Renal pelvis (tissue), 4 donors: ENCODE results near the gene FNIP1. TPM values are rescaled to one million over a fixed set of nuclear protein-coding genes. Genes with fewer than 3 reads are reported as not detected.
"Not testable (repeated sequence)": the region's sequence is repeated elsewhere in the genome, so short reads cannot be mapped to it uniquely, and the experiment has no call there.

Experiments used
- DNase-seq: peaks from one replicate; pipeline ENCODE4 v3.0.0-alpha.2; 2013
- polyA plus RNA-seq, 3 donors: library from polyadenylated mRNA; unstranded; fragments of 120-200 nt; gene quantifications; one replicate each; pipeline ENCODE4 v1.2.1, GENCODE V29; 2013; ENCODE audit not compliant: insufficient read length in 3 of 3

The FNIP1 gene
- polyA plus RNA-seq, 3 donors = 12.8 to 19.0 (median 16.8) TPM

DNA sequence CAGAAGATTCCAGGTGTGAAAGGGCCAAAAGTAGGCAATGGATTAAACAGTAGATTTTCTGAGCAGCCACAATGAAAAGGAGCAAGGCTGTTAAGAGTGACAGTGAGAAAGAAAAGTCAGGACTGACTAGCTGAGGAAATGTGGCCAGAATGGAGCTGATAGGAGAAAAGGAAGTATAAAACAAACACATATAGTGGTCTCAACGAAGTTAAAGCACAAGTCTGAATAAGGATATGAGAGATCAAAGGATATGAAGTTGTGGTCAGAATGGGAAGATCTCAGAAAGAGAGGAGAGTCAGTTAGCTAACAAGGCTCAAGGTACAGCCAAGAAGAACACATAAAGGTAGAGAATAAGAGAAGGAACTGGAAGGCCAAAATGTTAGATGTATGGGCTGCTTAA is 39.9 kb downstream of the FNIP1 start:
- DNase-seq = no peak

DNA sequence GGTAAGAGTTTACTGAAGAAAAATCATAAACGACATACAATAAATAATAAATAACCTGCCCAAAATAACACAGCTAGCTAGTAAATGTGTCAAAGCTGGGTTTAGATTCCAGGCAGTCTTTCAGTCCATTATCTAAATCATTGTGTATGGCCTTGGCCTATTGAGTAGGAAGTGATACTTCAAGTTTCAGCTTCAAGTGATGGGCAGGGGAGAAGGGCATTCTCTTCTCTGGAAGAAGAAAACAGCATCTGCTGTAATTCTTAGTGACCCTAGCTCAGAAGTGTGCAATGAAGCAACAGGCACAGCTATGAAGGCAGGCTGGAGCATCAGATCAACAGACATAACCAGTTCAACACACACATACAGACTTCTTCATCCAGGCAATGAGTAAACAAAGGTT is 42.5 kb downstream of the FNIP1 start:
- no peak for DNase-seq

DNA sequence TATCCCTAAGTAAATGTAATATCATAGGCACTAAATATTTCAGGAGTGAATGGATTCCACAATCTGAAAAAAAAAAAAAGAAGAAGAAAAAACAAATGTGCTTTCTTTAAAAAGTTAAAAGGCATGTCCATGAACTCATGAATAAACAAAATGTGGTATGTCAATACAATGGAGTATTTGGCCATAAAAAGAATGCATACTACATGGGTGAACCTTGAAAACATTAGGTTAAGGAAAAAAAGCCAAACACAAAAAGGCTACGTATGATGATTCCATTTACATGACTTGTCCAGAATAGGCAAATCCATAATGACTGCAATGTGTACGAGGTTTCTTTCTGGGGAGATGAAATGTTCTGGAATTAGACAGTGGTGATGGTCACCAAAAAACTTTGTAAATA is 45.3 kb downstream of the FNIP1 start:
- DNase-seq = no peak

DNA sequence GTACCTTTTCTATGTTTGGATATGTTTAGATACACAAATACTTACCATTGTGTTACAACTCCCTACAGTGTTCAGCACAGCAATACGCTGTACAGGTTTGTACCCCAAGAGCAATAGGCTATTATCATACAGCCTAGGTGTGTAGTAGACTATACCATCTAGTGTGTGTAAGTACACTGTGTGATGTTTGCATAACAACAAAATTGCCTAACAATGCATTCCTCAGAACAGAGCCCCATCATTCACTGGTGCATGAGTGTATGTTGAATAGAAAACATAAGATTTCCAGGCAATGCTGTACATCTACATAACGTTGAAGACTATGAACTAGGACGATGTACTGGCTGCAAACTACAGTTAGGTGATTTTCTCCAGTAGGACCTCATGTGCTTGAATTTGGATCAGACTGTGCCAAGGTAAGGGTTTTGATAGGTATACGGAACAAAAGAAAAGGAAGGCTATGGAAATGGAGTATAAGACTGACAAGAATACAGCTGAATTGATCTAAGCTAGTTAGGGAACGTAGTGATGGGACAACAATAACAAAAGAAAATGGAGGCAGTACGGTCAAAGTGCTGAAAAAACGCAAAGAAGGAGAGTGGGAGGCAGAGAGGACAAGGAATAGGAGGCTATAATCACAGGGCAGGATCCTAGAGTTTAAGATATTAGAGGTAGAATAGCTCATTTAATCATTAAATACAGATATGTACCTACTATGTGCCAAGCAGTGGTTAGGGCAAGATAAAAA is 46.9 kb downstream of the FNIP1 start:
- no peak for DNase-seq

DNA sequence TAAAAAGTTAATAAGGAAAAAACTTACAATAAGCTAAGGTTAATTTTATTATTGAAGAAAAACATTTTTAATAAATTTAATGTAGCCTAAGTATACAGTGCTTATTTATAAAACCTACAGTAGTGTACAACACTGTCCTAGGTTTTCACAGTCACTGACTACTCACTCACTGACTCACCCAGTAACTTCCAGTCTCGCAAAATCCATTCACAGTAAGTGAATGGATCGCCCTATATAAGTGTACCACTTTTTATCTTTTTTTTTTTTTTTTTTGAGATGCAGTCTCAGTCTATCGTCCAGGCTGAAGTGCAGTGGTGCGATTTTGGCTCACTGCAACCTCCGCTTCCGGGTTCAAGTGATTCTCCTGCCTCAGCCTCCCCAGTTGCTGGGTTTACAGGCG is 47.7 kb downstream of the FNIP1 start:
- DNase-seq = no peak

DNA sequence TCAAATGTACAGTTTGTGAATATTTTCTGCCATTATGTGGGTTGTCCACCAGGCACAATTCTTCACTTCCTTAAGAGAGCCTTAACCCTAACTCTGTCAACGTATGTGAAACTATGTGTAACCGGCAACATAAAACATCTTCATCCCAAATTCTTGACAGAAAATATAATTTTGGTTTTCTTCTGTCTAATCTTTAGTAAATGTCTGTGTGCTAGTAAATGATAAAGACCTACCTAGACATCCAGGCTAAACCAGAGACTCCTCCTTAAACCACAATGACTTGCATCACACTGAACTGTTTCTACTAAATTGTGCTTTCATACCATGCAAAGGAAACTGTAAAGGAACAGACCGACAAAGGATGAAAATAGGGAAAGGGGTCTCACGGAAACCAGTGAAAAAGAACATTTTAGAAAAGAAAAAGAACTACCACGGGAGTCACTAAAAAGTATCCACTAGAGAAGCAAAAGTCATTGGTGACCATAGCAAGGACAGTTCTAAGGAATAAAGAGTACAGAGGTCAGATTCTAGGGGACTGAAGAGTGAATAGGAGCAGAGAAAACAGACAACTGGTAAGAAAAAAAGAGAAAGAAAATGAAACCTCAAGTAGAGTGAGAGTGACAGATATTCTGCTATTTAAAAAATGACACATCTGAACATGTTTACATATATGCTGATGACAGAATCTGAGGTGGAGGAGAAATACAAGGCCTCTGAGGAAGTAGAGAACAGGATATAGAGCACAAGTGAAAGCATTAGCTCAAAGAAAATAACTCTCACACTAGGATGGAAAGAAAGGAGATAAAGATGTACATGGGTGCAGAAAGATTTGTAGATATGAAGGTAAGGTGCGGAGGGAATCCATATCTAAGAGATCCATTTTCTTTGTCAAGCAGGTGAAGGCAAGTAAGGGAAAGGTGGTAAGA is 49.4 kb downstream of the FNIP1 start:
- DNase-seq = no peak

DNA sequence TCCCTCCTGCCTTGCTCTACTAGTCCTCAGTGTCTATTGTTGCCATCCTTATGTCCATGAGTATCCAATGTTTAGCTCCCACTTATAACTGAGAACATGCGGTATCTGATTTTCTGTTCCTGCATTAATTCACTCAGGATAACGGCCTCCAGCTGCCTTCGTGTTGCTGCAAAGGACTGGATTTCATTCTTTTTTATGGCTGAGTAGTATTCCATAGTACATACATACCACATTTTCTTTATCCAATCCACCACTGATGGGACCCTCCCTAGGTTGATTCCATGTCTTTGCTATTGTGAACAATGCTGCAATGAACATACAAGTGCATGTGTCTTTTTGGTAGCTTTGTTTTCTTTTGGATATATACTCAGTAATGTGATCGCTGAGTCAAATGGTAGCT is 50.4 kb downstream of the FNIP1 start:
- no peak for DNase-seq

DNA sequence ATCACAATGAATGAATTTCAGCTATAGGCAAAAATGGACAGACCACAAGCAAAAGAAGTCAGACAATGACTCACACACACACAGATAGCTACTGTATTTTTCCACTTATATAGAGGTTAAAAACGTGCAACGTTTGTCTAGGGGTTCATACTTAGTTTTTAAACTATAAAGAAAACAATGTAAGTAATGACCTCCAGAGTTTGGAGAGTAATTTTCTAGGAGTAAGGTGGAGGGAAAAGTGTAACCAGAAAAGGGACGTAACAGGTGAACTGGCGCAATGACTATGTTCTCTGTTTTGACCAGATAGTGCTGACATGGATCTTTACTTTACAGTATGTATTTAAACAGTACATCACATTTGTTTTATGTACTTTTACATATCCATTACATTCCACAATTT is 51.1 kb downstream of the FNIP1 start:
- no peak for DNase-seq

DNA sequence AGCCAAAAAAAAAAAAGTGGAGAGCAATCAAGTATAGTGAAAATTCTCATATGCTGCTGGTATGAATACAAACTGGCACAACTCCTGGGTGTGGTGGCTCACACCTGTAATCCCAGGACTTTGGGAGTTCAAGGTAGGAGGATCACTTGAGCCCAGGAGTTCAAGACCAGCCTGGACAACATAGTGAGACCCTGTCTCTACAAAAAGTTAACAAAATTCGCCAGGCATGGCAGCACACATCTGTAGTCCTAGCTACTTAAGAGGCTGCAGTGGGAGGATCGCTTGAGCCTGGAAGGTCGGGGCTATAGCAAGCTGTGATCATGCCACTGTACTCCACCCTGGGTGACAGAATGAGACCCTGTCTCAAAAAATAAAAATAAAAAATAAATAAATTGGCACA is 51.7 kb downstream of the FNIP1 start:
- DNase-seq = no peak

DNA sequence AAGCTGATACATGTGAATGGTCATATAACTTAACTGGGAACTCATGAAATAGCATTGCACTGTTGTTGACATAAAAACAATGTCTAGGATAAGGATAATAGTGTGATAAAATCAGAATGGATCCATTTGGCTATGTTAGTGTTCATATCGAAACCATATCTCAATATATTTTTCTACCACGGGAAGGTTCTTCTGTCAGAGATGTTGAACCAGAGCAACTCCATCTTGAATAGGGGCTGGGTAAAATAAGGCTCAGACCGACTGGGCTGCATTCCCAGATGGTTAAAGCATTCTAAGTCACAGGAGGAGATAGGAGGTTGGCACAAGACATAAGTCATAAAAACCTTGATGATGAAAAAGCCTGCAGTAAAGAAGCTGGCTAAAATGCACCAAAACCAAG is 56.3 kb downstream of the FNIP1 start:
- no peak for DNase-seq

DNA sequence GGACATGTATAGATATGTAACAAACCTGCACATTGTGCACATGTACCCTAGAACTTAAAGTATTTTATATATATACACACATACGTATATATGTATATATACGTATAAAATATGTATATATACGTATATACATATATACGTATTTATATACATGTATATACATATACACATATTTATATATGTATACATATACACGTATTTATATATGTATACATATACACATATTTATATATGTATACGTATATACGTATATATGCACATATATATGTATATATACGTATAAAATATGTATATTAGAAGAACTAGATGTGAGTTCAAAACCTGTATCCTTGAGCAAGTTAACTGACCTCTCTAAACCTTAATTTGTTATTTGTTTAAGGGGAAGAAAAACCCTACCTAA is 61.4 kb downstream of the FNIP1 start:
- no peak for DNase-seq

DNA sequence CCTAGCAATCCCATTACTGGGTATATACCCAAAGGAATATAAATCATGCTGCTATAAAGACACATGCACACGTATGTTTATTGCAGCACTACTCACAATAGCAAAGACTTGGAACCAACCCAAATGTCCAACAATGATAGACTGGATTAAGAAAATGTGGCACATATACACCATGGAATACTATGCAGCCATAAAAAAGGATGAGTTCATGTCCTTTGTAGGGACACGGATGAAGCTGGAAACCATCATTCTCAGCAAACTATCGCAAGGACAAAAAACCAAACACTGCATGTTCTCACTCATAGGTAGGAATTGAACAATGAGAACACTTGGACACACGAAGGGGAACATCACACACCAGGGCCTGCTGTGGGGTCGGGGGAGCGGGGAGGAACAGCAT is 61.9 kb downstream of the FNIP1 start:
- not testable (repeated sequence) for DNase-seq

DNA sequence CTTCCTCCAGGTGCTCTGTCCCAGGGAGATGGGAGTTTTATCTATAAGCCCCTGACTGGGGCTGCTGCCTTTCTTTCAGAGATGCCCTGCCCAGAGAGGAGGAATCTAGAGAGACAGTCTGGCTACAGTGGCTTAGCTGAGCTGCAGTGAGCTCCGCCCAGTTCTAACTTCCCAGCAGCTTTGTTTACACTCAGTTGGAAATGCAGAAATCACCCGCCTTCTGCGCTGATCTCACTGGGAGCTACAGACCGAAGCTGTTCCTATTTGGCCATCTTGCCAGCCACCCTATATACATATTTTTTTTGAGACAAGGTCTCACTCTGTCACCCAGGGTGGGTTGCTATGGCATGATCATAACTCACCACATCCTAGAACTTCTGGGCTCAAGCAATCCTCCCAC is 67.5 kb downstream of the FNIP1 start:
- DNase-seq = not testable (repeated sequence)

DNA sequence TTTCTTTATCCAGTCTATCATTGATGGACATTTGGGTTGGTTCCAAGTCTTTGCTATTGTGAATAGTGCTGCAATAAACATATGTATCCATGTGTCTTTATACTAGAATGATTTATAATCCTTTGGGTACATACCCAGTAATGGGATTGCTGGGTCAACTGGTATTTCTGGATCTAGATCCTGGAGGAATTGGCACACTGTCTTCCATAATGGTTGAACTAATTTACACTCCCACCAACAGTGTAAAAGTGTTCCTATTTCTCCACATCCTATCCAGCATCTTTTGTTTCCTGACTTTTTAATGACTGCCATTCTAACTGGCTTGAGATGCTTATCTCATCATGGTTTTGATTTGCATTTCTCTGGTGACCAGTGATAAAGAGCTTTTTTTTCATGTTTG is 72.7 kb downstream of the FNIP1 start:
- not testable (repeated sequence) for DNase-seq

DNA sequence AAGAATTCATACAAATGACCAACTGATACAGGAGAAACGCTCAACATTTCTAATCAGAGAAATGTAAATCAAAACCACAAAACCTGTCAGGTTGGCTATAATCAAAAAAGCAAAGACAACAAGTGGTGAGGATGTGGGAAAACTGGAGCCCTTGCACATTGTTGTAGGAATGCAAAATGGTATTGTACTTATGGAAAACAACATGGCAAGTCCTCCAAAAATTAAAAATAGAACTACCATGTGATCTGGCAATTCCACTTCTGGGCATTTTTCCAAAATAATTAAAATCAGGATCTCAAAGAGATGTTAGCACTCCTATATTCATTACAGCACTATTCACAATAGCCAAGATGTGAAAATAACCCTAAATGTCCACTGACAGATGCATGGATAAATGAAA is 76.1 kb downstream of the FNIP1 start:
- no peak for DNase-seq

DNA sequence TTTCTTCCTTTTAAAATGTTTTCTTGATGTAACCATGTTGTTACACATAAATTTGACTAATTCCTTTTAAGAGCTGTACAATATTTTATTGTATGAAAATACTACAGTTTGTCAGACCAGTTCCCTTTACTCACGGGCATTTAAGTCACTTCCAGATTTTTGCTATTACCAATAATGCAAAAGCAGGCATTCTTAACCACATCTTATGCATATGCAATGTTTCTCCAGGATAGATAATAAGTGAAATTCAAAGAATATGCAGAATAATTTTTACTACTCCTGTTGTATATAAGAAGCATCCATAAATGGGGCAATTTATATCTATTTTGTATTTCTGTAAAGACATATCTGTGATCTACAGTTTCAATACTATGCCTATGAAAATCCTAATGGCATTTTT is 77.3 kb downstream of the FNIP1 start:
- DNase-seq = no peak

DNA sequence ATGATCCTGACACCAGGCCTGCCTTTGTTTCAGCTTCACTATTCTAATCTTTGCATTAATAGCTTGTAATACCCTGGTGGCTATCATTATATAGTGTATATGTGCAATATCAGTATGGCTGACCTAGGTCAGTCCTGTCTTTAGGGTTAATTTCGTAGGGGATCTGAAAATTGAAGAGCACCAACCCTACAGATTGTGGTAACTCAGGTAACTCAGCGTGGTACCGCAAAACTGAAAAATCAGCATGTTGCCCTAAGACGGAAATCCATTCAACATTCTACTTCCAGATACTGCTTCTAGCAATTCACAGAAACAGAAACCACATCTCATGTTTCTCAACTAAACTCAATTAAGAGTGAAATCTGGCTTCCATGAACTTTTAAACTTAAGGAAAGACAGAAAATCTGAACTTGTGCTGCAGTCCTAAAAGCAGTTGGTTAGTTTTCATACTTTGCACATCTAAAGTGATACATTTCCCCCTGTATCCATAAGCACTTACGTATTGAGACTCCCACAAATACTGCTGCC is 78.3 kb downstream of the FNIP1 start:
- no peak for DNase-seq

DNA sequence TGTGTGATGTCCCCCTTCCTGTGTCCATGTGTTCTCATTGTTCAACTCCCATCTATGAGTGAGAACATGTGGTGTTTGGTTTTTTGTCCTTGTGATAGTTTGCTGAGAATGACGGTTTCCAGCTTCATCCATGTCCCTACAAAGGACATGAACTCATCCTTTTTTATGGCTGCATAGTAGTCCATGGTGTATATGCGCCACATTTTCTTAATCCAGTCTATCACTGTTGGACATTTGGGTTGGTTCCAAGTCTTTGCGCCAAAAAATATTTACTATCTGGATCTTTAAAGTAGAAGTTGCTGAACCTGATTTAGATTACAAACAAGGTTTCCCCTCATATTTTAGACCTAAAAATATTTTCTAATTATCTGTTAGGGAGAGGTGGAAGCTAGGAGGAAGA is 79.7 kb downstream of the FNIP1 start:
- DNase-seq = not testable (repeated sequence)

DNA sequence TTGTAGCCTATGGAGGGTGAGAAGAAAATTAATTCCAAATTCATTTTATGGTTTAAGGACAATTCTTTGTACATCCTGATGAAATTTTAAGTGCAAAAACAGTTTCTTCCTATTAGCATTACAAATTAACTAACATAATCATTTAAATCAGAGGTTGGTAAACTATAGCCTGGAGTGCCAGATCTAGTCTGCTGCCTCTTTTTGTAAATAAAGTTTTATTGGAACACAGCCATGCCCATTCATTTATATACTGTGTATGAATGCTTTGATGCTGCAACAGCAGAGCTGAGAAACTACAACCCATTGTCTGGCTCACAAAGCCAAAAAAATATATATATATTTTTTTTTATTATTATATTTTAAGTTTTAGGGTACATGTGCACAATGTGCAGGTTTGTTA is 80.2 kb downstream of the FNIP1 start:
- no peak for DNase-seq

DNA sequence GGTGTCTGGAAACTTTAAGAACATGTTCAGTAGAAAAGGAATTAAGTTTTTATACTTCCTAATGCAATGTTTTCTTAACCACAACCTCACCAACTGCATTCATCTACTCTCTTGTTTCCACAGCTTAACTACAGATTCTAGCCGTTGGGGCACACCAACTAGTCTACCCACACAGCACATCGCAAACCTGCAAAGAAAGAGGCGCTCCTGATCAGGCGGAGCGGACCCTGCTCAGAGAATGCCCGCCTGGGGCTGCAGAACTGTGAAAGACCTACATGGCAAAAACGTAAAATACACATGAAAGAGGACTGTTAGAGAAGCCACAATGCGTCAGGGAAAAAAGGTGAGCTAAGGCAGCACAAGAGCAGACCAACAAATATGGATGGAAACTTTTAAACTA is 86.4 kb downstream of the FNIP1 start:
- DNase-seq = no peak

DNA sequence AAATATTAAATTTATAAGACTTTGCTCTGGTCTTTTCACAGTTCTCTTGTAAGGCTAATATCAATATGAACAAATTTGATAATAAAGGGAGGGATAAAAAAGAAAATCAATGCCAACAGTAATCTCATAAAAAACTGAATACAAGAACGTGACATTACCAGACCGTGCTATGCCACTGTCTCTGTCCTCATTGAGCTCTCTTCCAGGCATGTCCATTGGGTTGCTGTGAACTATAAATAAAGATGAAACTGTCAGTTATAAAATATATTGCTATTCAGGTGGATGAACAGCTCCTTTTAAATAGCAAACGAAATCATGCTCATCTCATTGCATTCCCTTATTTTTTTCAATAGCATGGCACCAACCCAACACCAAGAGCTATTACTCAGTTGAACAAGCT is 87.8 kb downstream of the FNIP1 start:
- DNase-seq = no peak

DNA sequence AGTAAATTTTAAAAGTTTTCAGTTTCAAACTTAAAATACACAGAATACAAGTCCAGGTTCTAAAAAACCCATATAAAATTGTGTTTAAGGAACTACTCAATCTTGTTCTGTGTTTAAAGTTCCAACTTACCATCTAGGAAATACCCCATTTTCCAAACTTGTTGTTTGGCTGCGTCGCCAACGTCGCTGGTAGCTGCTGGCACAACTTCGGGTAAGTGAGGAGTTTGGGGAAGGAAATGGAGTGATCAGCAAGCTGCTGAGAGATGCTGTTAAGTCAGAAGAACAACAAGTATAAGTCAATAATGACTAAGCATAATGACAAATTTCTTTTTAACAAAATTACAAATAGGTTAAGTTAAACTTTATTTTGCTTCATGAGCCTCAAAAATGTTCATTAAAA is 90.5 kb downstream of the FNIP1 start:
- no peak for DNase-seq

DNA sequence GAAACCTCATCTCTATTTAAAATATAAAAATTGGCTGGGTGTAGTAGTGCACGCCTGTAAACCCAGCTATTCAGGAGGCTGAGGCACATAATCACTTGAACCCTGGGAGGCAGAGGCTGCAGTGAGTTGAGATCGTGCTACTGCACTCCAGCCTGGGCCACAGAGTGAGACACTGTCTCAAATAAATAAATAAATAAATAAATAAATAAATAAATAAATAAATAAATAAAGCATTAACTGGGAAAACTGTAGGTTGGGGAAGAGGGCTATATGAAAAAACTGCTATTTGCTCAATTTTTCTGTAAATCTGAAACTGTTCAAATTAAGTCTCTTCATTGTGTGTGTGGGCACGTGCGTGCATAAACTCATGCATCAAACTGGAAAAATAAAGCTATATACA is 101.9 kb downstream of the FNIP1 start:
- no peak for DNase-seq
